Limb (tissue), 2 donors: ENCODE measurements around the gene IL1RAPL2.

Experiments
- DNase-seq, 2 donors: peaks; one replicate each; pipeline ENCODE4 v3.0.0-alpha.2; 2016; ENCODE audit errors: extremely low spot score in 2 of 2

IL1RAPL2 gene

DNA sequence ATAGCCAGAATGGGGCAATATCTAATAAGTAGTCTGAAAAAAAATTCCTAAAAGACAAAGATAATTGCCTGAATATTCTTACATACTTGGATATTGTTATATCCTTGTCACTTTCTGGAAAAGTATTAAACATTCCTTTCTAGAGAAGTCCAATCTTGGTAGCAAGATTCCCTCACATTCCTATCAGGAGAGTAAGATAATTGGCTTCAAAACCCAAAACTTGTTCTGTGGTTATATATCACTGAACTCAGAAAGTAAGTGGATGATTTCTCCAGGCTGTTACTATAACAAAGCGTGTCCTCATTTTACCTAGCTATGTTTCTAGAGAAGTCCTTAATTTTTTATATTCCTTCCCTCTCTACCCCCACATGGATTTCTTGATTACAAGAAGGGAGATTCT is 700.5 kb downstream of the IL1RAPL2 start:
- no peak for DNase-seq

DNA sequence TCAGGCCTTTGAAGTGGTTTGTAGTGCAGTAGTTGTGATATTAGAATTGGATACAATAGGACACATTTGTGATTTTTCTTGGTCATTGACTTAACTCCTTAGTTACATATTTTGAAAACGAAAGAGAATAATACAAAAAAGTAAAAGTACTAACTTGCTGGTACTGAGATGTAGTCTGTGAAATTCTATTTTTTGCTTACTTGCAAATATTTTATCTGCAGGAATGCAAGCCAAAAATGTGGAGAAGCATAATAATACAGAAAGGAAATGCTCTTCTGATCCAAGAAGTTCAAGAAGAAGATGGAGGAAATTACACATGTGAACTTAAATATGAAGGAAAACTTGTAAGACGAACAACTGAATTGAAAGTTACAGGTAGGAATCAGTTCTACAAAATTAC is 701.2 kb downstream of the IL1RAPL2 start:
- no peak for DNase-seq

DNA sequence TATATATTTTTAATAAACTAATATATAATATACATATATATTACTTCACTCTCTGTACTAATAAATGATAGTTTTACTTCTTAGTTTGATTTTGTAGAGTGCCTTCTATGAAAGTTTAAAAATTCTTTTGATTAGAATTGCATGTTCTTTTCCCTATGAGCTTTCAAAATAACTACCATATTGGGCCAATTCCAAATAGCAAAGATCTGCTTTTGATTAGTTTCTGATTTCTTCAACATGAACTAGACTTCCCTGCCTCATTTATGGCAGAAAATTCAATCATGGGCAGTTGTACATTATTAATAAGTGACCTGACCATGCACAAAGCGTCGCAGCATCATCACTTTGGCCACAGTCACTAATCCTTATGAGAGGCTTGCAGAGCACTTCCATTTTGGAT is 703.4 kb downstream of the IL1RAPL2 start:
- no peak for DNase-seq

GRCh38 chrX:105273326-105273725 is 707.3 kb downstream of the IL1RAPL2 start:
- no peak for DNase-seq

GRCh38 chrX:105274091-105274490 is 708.1 kb downstream of the IL1RAPL2 start:
- DNase-seq = no peak

DNA sequence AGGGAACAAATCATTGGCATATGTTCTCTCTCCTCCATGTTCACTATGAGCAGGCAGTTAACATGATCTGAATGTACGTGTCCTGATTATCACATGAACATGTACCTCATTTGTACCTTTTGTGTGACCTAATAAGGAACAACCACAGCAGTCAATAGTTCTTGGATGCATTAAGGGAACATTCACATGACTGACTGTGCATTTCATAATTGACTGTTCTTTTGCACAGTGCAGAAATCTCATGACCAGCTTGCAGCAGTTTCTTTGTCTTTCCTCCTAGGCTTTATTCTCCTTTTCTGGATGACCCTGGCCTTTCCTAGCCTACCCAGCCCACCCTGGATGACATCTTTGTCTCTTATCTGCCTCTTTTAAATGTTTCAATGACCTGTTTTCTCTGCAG is 711.1 kb downstream of the IL1RAPL2 start:
- DNase-seq = no peak

DNA sequence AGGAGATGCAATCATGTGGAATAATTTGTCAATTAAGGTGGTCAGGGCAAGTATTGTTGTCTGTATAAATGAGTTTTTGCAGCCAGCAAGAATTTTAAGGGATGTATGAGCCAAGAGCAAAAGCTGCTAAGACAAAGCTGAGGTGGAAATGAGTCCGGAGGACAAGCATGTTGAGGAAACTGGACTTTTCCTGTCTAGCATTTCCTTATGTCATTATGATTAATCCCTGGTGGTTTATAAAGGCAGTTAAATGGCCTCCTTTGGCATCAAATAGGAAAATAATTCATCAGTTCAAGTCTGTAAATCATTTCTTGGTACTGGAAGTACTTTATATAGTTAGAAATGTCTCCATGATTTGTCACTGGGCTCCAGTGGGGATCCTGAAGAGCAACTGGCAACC is 716.1 kb downstream of the IL1RAPL2 start:
- no peak for DNase-seq

DNA sequence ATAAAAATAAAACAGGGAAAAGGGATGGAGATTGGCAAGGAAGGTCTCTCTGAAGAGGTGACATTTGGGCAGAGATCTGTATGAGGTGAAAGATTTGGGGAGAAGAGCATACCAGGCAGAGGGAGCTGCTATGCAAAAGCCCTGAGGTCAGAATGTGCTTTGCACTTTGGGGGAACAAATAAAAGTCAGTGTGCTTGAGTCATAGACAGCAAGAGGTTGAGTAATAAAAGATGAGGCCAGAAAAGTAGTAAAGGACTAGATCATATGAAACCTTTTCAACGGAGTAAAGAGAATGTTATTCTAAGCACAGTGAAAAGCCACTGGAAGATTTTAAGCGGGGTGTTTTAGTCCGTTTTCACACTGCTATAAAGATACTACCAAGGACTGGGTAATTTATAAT is 731.0 kb downstream of the IL1RAPL2 start:
- no peak for DNase-seq

DNA sequence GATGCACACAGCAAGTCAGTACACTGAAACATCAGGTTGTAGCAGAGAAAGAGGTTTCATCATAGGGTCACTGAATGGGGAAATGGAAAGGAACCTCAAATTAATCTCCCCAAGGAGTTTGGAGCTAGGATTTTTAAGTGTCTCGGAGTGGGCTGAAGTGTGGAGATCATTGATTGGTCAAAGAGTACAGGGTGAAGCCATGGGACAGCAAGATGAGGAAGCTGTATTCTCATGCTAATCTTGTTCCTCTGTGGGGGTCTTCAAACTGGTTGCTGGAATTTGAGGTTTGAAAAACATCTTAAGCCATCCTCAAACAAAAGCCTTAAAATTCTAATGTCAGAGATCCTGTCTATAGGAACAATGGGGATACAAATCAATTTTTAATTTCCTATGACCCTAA is 733.3 kb downstream of the IL1RAPL2 start:
- no peak for DNase-seq

DNA sequence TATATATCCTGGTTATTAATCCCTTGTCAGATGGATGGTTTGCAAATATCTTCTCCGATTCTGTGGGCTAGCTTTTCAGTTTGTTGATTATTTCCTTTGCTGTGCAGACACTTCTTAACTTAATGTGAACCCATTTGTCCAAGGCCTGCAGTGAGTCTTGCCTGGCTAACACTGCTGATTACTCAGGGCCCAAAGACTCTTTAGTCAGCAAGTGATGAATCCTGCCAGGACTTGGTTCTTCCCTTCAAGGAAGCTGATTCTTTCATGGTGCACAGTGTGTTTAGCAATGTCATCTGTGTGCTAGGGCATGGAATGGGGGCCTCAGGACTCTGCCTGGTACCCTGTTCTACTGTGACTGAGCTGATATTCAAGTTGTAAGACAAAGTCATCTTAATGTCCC is 736.2 kb downstream of the IL1RAPL2 start:
- no peak for DNase-seq

- no peak for DNase-seq
Measured at GRCh38 chrX:105307762-105308161, 741.8 kb downstream of the IL1RAPL2 start.

DNA sequence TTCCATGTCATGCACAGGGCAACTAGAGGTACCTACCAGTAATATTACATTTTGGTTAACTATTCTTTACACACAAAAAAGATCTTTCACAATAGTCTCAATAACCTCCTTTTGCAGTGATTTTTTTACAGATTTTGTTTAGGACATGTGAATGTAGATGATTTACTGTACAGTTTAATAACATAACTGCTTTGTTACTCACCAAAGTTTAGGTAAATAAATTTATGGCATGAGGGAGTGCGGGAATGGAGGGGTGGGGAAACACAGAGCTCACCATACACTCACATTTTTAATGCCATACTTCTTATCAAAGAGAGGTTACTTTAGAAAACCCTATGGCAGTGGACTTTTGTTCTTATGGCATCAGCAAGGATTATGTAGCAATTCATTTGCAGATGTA is 747.6 kb downstream of the IL1RAPL2 start:
- DNase-seq = no peak

GRCh38 chrX:105314458-105314857 is 748.5 kb downstream of the IL1RAPL2 start:
- DNase-seq = no peak

- no peak for DNase-seq
Measured at GRCh38 chrX:105315248-105315647, 749.2 kb downstream of the IL1RAPL2 start.

- no peak for DNase-seq
Measured at GRCh38 chrX:105317117-105317516, 751.1 kb downstream of the IL1RAPL2 start.

GRCh38 chrX:105323928-105324327 is 757.9 kb downstream of the IL1RAPL2 start:
- DNase-seq = no peak

GRCh38 chrX:105328773-105329172 is 762.8 kb downstream of the IL1RAPL2 start:
- no peak for DNase-seq

DNA sequence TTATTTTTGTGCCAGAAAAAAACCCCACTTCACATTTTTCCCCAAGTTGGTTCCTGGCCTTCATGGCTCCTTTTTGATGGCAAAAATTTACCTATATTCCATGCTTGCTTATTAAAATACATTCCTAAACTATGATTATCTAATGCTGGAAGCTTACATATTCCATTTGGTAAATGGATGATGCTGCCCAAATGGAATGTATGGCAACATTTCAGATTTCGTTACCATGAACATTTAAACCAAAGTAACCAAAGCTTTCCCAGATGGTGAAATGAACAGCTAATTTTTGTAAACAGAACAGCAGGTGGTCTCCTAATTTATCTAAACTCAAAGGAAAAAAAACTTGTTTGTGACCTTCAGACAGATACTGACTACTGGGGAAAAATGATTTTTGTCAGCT is 765.2 kb downstream of the IL1RAPL2 start:
- no peak for DNase-seq

DNA sequence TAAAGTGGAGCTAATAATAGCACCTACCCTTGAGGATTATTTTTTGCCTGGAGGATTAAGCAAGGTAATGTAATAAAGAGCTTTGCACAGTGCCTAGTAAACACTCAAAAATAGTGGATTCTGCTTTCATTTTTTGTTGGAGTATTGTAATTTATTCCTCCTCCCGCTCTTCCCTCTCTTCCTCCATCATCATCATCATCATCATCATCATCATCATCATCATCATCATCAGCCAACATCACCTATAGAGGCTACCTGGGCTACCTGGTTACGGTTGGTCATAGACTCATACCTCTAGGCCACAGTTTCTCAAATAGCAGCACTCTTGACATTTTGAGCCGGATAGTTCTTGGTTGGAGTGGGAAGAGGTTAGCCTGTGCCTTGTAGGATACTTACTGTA is 781.4 kb downstream of the IL1RAPL2 start:
- DNase-seq = no peak

DNA sequence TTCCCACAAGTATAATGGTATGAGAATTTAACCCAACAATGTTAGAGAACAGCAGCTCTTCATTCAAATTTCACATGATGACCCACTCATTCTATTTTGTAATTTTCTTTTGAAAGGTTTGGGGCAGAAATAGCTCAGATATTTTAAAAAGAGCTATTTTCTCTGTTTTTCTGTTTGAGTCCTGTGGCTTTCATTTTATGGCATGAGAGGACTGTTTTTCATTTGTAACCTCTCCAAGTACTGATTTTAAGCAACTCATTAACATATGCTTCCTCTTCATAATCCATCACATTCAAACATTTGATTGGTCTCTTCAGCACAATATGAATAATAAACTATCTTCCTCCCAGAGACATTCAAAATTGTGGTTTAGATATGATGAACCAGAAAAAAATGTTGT is 783.5 kb downstream of the IL1RAPL2 start:
- no peak for DNase-seq

DNA sequence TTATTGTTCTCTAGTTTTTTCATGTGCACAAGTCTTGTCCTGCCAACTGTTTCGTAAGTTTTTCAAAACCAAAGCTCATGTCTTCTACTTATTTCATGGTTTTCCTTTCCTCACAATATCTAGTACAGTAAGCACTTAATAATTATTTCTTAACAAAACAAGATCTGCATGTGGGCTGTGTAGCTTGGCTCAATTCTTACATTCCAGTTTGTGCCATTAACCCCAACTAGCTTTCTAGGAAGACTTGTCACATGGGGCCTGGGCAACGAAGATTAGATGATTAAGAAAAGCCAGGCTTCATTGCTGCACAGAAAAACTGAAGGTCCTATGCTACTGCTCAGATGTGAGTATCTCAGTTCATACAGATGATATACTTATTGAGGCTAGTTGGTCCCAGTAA is 809.8 kb downstream of the IL1RAPL2 start:
- DNase-seq = no peak

GRCh38 chrX:105424729-105425128 is 858.7 kb downstream of the IL1RAPL2 start:
- DNase-seq = no peak

GRCh38 chrX:105451401-105451800 is 885.4 kb downstream of the IL1RAPL2 start:
- no peak for DNase-seq

DNA sequence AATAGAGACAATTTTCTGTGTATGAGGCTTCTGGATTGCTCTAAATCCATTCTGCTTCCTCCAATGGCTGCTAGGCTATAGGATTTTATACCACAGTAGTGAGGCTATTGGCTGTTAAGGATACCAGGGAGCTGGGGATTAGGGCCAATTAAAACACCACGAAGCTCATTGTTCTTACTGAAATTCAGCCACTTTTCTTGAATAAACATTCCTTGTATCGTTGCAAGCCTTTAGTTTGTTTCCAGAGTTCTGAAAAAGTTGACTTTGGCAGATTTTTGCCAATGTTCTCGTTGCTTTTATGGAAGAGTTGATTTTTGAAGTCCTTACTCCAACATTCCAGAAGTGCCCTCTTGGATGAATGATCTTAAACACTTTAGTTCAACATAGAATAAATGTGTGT is 892.8 kb downstream of the IL1RAPL2 start:
- DNase-seq = no peak

- DNase-seq = no peak
Measured at GRCh38 chrX:105460376-105460775, 894.4 kb downstream of the IL1RAPL2 start.
